ENCODE results near the gene DCST2.

DCST2 gene

GRCh38 chr1:155075535-155075934 lies 42.0 kb upstream of the DCST2 start:
- H3K4me3 ChIP-seq (ENCODE audit: low read depth, low read length) = no peak overlapping the region
- no peak for TF ChIP-seq CTCF (IDR thresholded peaks at IDR 0.05; ENCODE audit: low read depth, low read length, missing control alignments)
- DNase-seq (ENCODE audit: low read depth) = no peak

- H3K4me3 ChIP-seq (ENCODE audit: low read depth, low read length) = no peak overlapping the region
These were observed 40.0 kb upstream of the DCST2 start for GRCh38 chr1:155073377-155074242.

GRCh38 chr1:155072531-155073289 lies 39.1 kb upstream of the DCST2 start:
- no peak for TF ChIP-seq CTCF (IDR thresholded peaks at IDR 0.05; ENCODE audit: low read depth, low read length, missing control alignments)
- no peak for DNase-seq (ENCODE audit: low read depth)
- H3K4me3 ChIP-seq (ENCODE audit: low read depth, low read length) = no peak overlapping the region

More at GRCh38 chr1:155073377-155074242, 40.0 kb upstream of the DCST2 start:
- no peak for TF ChIP-seq CTCF (IDR thresholded peaks at IDR 0.05; ENCODE audit: low read depth, low read length, missing control alignments)
- no peak for DNase-seq (ENCODE audit: low read depth)

- H3K4me3 ChIP-seq (ENCODE audit: low read depth, low read length) = no peak overlapping the region
- DNase-seq (ENCODE audit: low read depth) = no peak
- TF ChIP-seq CTCF (IDR thresholded peaks at IDR 0.05; ENCODE audit: low read depth, low read length, missing control alignments) = no peak
These were observed 38.1 kb upstream of the DCST2 start for GRCh38 chr1:155071701-155072100.

- H3K4me3 ChIP-seq (ENCODE audit: low read depth, low read length) = peak overlapping the region; percentile 51
- no peak for DNase-seq (ENCODE audit: low read depth)
- peak; percentile 51 for TF ChIP-seq CTCF (IDR thresholded peaks at IDR 0.05; ENCODE audit: low read depth, low read length, missing control alignments)
These were observed 37.4 kb upstream of the DCST2 start for GRCh38 chr1:155070721-155071569.

GRCh38 chr1:155070158-155070621 lies 36.6 kb upstream of the DCST2 start:
- DNase-seq (ENCODE audit: low read depth) = no peak
- no peak overlapping the region for H3K4me3 ChIP-seq (ENCODE audit: low read depth, low read length)
- no peak for TF ChIP-seq CTCF (IDR thresholded peaks at IDR 0.05; ENCODE audit: low read depth, low read length, missing control alignments)
